CD4-positive, alpha-beta T cell treated with Interleukin-15 for 1 hour (primary cell): Measurements from ENCODE around the gene FOXP1.

ENCODE experiments used
- DNase-seq: peaks from one replicate; pipeline ENCODE4 v3.0.0-alpha.2; 2020

The FOXP1 gene

DNA sequence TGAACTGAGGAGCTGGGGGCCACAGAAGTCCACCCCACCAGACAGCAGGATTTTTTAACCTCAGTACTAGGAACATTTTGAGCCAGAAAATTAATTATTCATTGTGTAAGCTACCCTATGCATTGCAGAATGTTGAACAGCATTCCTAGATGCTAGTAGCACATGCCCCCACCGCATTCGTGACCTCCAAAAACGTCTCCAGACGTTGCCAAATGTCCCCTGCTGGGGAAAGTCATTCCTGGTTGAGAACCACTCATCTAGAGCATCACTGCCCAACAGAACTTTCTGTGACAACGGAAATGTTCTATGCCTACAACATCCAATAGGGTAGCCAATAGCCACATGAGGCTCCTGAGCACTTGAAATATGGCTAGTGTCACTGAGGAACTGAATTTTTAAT lies 333.5 kb downstream of the FOXP1 start:
- no peak for DNase-seq

DNA sequence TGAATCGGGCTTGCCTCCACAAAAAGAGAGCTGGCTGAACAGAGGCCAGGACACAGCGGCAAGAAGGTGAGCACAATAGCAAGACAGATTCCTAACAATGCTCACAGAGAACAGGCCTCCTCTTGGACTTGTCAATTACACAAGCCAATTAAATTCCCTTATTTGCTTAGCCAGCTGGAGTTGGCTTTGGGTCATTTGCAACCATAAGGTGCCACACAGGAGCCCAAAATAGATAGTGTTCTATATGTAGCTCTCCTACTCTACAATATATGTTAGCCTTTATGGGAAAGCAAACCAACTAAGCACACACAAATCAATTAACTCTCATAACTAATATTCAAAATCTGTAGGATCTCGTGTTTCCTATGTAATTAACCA lies 335.6 kb downstream of the FOXP1 start:
- DNase-seq: no peak

DNA sequence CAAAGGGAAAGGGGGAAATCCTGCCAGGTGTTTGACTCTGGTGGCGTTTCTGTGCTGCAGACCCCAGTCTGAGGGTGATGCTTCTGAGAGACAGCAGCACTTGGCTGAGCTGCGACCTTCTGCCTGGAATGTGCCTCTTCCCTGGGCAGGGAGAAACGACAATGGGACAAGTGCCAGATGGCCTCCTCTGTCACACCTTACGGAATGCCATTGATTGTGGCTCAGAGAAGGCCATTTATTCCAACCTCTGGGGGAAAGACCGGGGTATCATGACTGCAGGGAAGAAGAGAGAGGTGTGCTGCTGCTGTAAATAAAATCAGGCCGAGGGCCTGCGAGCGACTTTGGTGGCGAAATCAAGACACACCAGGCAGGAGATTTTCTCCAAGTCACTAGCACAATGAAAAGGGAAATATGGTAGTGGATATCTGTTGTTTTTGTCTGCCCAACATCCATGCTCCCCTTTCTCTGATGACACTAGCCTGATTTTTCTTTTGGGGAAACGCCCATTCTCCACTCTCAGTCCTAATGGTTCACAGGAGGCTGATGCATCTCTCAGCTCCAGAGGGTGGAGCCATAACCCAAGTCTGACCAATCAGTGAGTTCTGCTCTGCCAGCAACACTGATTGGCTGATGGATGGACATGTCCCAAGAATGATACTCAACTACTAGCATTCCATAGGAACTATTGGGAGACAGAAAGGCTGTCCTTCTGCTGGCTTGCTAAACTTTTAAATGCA lies 336.1 kb downstream of the FOXP1 start:
- DNase-seq: no peak

DNA sequence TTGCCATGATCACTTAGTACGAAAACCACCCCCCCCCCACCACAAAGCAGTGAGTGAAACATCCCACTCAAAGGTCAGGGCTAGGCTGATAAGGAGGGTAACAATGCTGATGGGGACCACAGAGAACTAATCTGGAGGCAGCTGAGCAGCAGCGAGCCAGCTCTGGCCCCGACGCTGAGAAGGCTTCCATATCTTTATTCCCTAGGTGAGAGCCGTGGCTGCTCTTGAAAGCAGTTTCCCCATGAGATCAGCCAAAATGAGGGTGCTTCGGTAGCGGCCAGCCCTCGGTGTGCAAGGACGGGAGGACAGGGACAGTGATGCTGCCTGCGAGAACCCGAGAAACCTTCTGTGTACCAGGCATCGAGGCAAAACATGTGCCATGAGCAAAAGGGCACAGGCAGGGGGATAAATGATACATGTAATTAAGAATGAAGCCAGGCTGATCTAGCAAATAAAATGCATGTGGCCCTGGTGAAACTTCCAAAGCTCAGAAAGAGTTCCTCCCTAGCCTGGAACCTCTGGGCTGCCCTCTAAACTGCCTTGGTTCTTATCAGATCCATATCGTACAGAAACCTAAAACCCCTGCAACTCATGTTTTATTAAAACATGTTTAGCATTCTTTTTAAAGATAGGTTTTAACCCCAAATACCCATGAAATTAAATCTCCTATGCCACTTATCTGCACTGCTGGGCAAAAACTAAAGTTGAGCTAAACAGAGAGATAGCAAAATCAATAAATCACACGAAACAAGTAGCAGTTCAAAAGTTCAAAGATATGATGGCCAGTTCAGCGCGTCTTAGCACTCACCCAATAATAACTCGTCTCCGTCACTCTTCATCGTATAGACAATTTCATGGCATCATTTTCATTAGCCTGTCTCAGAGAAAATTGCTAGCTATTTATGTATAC lies 337.3 kb downstream of the FOXP1 start:
- no peak for DNase-seq

DNA sequence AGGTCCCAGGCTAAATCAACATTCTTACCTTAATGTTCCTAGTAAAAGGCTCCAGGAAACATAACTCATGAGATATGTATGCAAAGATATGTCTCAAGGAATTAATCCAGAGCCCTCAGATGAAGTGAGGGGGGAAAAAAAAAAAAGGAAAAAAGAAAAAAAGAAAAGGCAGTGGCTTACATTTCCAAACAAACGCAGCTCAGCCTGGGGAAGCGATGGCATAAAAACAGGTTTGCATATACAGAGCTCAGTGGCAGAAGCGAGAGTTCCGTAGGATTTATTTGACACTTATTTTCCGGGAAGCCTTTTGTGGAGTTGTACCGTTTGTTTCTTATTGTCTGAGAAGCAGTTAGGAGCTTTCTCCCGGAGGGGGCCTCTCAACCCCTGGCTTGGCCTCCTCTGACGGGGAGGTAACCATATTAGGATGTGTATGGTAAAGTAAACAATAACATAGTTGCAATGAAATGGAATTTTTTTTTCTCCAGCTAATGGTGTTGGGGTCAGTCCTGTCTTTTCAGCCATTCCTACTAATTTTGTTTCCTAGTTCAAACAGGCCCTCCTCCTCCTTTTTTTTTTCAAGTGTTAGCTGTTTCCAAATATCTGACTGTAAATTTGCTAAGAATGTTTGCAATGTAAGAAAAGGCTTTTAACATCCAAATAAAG lies 338.6 kb downstream of the FOXP1 start:
- no peak for DNase-seq

DNA sequence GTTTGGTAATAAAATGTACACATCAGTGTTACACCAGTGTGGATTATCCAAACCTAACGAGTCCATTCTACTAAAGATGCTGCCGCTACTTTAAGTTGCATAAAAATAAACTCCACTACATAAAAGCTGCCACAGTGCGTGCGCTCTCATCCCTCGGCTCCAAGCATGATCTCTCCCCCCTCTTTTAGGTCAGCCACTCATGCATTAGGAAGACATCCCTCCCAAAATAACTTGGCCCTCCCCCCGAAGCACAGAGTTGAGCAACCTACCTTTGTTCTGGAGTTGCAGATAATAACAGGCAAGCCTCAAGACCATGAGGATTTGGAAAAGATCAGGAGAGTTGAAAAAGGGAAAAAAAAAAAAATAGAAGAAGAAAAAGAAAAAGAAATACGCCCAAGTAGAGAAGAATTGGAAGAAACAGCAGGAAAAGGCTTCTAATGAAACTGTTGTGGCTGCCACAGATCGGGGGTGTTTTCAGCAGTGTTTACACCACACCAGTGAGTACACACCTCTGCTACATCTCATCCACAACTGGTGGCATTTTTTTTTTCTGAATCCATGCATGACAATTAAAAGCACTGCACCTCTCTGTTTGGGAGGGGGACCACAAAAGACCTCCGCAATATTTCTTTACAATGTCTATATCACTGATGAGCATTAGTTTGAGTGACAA lies 339.2 kb downstream of the FOXP1 start:
- DNase-seq: no peak

DNA sequence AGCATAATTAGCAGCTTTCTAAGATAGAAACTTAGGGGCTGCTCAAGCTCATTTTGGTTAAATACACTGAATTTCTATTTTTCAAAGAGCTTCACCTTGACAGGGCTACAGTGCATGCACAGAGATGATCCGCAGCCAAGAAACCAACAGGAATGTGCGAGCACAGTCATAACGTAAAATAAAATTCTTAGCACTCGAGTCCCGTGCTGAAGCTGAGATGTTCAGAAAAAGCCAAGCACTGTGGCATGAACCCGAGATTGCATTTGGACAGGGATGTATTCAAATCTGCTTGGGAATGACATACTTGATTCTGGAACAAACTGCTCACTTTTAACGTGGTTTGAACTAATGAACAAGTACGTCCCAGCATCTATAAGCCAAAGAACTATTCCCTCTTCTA lies 340.3 kb downstream of the FOXP1 start:
- DNase-seq: no peak

DNA sequence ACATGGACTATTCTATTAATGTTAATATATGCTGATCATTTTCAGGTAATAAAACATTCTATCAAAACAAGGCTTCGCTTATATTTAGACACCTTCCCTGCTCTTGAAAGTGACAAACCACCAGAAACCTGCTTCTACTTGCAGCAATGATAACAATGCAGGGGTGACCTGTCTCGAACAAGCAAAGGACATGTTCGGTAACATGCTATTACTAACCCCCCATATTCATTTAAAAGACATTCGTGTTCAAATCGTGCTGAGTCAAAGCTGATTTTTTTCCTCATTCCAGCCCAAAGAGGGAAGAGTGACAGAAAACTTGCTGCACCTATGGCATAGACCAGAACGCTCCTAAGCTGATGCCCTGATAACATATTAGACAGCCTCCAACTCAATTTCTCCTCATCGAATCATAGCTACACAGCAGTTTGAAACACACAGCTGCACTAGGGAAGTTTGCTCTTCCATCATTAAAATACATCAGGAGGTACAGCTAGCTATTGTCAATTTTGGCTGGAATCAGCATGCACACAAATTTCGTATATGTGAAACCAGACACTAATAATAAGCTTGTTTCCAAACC lies 341.5 kb downstream of the FOXP1 start:
- no peak for DNase-seq

DNA sequence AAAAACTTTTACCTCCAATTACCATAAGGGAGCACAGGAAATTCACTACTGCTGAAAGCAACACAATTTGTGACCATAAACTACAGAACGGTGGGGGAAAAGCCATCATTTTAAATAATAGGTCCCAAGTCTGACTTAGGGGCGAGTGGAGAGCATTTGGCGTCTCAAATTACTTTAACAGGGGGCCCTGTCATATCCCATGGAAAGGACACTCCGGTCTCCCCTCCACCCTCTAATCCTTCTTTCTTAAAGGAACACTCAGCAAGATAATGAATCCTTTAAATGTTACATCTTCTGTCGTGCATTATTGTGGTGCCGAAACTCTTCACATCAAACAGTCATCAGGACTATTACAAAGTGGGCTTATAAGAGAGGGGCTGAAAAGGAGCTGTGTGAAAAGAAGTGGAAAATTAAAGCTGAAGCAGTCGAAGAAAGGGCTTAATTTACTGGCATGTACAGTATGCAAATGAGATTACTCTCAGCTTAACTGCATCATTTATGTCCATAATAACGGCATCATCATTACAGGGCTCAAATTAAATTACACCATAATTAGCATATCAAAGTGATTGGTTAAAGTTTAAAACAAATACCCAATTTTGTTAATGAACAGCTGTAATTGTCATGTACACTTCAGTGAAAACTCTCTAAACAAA lies 342.2 kb downstream of the FOXP1 start:
- DNase-seq: no peak

DNA sequence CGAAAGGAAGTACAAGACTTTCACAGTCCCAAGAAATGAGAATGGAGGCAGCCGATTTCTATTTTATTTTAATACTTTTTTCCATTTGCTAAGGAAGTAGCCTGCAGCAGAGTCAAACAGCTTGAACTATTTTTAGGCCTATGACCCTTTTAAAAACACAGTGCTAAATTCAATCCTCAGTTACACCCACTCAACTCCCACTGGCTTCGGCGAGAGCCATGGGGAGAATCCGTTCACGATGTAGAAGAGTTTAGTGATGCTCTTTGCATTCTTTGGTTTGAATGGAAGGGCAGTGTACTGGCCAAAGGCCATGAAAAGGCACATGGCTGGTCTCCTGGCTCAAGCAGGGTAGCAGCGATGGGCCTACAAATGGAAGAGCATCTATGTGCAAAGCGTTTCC lies 343.5 kb downstream of the FOXP1 start:
- no peak for DNase-seq

DNA sequence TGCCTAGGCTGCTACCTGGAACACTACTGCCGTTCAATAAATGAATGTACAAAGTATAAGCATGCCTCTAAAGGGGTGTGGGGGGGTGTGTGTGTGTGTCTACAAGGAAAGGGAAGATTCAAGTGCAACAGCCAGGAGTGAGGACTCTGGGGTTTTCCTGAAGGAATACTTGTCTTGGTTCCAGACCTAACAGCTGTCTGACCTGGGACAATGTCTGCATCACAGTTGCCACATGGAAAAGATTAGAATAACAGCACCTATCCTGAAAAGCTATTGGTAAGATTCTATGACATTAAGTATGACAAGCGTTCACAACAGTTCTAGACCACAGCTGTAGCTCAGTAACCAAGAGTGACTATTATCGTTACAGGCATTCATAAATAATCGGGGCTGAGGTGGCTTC lies 345.2 kb downstream of the FOXP1 start:
- no peak for DNase-seq

DNA sequence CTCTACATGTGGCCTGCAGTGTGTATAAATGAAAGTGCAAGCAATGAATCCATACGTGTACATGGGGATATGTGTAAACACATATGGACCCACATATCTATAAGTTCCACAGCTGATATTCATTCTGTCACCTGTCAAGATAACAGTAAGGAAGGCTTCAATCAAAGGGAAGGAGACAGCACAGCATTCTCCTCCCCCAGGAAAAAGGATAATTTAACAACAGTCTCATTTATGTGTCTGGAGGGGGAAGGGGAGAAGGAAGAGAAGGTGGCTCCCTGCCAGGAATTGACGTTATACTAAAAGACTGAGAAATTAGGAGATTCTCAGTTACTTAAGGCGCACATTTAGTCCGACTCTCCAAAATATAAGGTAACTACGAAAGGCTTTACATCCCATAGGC lies 345.9 kb downstream of the FOXP1 start:
- DNase-seq: no peak

DNA sequence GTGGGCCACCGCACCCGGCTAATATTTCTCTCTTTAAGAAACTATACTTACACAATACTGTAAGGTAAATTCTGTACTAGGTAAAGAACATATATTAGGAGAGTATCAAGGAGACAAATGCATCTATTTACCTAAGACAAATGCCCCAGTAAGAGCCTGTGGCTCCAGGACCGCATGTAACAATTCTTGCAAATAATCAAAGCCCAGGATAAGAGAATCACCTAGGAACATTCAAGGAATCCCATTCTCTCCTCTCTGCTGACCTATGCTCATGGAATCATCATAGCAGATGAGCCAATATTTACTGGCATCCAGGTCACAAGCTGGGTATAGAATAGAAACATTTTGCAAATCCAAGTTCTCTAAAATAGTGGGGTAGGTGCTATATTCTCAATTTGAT lies 347.7 kb downstream of the FOXP1 start:
- no peak for DNase-seq

DNA sequence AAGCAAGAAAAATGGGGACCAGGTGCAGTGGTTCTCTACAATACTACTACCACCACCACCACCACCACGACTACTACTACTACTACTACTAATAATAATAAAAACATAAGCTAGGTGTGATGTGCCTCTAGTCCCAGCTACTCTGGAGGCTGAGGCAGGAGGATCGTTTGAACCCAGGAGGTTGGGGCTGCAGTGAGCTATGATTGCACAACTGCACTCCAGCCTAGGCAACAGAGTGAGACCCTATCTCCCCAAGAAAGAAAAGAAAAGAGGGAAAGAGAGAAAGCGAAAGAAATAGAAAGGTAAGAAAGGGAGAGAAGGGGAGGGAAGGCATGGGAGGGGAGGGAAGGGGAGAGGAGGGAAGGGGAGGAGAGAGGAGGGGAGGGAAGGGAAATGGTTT lies 350.6 kb downstream of the FOXP1 start:
- DNase-seq: no peak

DNA sequence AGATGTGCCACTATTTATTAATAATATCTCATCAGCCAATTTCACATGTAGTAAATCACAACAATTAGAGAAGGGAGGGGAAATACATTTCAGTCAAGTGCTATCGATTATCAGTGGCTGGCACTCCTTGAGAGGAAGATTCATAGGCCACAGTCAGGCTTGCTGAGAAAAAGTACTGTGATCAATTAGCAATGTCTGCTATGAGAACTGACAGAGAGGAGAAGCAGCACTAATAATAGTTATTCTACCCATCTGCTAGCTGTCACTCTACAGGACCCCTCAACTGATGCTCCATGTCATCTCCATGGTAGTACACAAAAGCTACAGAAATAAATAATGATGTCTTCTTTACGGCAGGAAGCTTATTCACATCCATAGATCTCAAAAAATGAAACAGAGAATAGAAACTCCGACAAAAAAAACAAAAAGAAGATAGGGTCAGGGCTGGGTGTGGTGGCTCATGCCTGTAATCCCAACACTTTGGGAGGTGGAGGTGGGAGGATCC lies 351.3 kb downstream of the FOXP1 start:
- no peak for DNase-seq

DNA sequence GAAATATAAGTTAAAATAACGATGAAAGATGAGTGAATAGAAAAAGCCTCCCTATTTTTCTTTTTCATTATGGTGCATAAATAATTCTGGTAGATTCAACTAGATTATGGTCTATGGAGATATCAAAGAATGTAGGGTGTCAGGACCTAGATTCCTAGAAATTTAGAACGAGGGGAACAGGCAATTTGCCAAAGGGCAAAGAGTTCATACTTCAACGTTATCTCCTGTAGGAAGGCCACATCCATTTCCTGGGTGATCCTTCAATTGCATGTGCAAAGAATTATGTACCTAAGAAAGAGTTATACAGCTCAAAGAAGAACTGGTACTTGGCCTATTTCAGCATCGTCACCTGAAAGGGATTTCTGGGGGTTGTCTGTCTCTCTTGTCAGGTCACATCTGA lies 351.8 kb downstream of the FOXP1 start:
- no peak for DNase-seq

DNA sequence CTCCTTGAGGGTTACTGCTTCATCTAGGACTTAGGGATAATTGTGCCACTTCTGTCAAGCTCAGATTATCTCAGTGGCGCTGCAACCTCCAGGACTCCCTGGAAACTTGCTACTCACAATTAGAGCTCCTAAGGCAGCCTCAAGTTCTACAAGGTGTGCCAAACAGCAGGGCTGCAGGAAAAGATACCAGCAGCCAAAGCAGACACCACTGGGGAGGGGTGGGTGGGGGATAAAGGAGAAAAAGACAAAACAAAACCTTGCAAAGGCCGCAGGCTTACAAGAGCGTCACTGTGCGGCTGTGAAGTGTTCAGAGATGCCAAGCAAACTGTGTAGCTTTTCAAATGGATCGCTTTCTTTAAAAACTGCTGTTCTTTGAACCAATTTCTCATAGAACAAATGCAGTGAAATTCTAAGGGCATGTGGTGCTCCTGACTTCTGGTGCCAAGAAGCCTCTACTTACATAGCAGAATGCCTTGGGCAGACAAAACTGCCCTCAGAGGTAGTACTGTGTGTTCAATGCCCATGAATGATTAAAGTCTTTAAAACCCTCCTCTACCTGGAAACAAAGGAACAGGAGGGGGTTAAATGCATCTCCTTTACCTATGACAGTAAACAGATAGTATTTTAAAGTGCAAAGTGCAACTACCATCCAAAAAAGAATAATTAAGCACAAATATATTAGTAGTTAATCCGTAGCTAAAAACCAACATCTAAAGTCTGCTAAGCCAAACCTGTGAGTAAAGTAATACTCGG lies 353.4 kb downstream of the FOXP1 start:
- DNase-seq: no peak

DNA sequence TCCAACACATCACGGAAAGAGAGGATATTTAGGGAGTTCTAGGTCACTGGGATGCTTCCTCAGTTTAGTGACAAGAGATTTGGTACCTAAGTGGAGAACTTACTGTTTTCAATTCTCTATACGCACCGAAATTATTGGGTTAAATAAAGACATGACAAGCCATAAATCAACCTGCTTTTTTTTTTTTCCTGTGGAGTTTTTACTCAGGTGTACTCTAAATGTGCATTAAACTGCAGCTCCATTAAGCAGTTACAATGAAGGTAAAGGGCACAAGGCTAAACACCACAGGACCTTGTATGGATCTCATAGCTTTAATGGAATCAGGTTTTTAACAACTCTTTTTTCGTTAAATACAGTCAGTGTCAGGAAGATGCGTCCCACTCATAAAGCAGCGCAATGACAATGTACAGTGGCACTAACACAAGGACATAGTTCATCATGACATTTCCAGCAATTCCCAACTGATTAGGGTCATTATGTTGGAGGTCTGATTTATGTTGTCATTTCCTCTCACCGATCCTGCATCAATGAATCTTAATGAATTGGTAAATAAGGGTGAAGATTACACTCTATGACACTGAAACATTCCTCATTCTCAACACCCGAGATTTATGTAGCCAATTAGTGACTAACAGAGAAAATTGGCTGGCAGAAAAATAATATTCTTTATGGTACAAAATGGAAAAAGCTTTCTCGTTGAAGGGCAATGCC lies 355.2 kb downstream of the FOXP1 start:
- no peak for DNase-seq

DNA sequence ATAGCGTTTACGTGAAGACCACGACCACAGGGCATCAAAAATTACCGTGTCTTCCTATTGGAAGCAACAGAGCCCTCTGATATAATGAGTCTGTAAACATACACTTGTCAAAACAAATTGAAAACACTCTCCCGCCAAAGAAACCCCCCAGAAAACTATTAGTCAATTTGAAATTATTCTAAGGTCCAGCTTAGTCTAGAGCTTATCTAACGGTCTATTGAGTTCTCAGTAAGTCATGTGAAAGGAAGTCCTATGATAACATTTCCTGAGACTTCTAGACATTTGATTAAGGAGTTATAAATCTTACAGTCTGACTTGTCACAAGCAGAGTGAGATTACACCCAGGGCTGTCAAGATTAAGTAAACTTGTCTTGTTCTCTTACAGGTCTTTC lies 356.3 kb downstream of the FOXP1 start:
- no peak for DNase-seq

DNA sequence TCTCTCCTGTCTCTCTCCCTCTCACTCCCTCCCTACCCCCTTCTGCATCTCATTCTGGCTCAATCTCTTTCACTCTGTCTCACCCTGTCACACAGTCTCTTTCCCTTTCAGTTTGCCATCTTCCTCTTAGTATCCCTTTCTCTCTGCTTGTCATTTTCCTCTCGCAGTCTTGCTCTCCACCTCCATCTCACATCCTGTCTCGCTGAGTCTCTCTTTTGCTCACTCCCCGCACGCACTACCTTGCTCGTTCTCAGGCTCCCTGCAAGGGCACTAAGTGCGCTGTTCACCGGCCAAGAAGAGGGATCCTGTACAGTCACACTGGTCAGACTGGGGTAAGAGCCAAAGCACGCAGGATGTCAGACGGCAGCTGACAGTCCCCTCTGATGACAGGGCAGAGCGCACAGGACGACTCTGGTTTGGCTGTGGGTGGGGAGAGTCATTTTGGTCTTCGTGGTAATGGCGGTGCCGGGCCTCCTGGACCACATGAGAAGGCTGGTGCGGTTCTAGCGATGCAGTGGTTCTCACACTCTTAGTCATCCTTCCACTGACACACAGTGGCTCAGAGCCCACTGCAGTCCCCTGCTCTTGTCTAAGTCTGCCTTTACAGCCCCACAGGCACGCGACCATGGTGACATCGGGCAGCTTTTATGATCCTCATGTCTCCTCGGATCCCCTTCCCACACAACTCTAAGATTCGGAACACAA lies 356.8 kb downstream of the FOXP1 start:
- peak; percentile 77 for DNase-seq
